OCI-LY3 (cell line): ENCODE results near the gene HOXD3.

Source experiments
- CTCF ChIP-seq: fragments of 200-600, 300-600 bp; sonication (generic); IDR thresholded peaks from 2 replicates; pipeline ENCODE4 v1.5.1; 2014; ENCODE audit warnings: antibody characterized with exemption, low read length, low read depth
- EZH2phosphoT487 ChIP-seq: fragments of 200-600 bp; shearing (Covaris generic); IDR thresholded peaks from 2 replicates; pipeline ENCODE4 v1.6.1; 2018; ENCODE audit warnings: antibody characterized with exemption, mixed run types, low read depth

- TF ChIP-seq CTCF (no peak), EZH2phosphoT487 (no peak)
These were observed 13.6 kb downstream of the HOXD3 start for GRCh38 chr2:176170602-176171305.
